ENCODE data around the gene RAP2C. TPM values are rescaled to one million over a fixed set of nuclear protein-coding genes. Genes with fewer than 3 reads are reported as not detected.

Gene RAP2C
- total RNA-seq, 1 donor from 2014 or later: 48.8 TPM

GRCh38 chrX:132173647-132174046 is 45.6 kb downstream of the RAP2C start:
- peaks cover 15% of the 10 kb centered on the region for H3K4me1 Mint-ChIP-seq (ENCODE audit: low read depth)
- no peak for TF ChIP-seq CTCF (IDR thresholded peaks at IDR 0.05; ENCODE audit: unreplicated experiment)
- no peak overlapping the region for H3K4me3 Mint-ChIP-seq (ENCODE audit: low read depth)
- no peaks in the 10 kb centered on the region for H3K36me3 Mint-ChIP-seq (ENCODE audit: insufficient read depth)
- DNase-seq (ENCODE audit: low spot score, unreplicated experiment): no peak
- no peaks in the 10 kb centered on the region for H3K27me3 Mint-ChIP-seq
- H3K27ac Mint-ChIP-seq: peak overlapping the region; percentile 11
- H3K9me3 Mint-ChIP-seq (ENCODE audit: low read depth): no peaks in the 10 kb centered on the region

- Mint-ChIP-seq H3K9me3 (ENCODE audit: low read depth) (no peaks in the 10 kb centered on the region), H3K27ac (no peak overlapping the region), H3K4me3 (ENCODE audit: low read depth) (no peak overlapping the region), H3K4me1 (ENCODE audit: low read depth) (peaks cover 15% of the 10 kb centered on the region), H3K27me3 (no peaks in the 10 kb centered on the region), H3K36me3 (ENCODE audit: insufficient read depth) (no peaks in the 10 kb centered on the region)
- DNase-seq (ENCODE audit: low spot score, unreplicated experiment): no peak
- TF ChIP-seq CTCF (IDR thresholded peaks at IDR 0.05; ENCODE audit: unreplicated experiment): no peak
Observed at GRCh38 chrX:132171881-132172280, 47.4 kb downstream of the RAP2C start.

- TF ChIP-seq CTCF (IDR thresholded peaks at IDR 0.05; ENCODE audit: unreplicated experiment): no peak
- H3K27ac Mint-ChIP-seq: no peak overlapping the region
- H3K27me3 Mint-ChIP-seq: no peaks in the 10 kb centered on the region
- DNase-seq (ENCODE audit: low spot score, unreplicated experiment): no peak
- H3K4me3 Mint-ChIP-seq (ENCODE audit: low read depth): no peak overlapping the region
- H3K9me3 Mint-ChIP-seq (ENCODE audit: low read depth): no peaks in the 10 kb centered on the region
- H3K36me3 Mint-ChIP-seq (ENCODE audit: insufficient read depth): no peaks in the 10 kb centered on the region
- peaks cover 15% of the 10 kb centered on the region for H3K4me1 Mint-ChIP-seq (ENCODE audit: low read depth)
Observed at GRCh38 chrX:132171478-132171877, 47.8 kb downstream of the RAP2C start.

- Mint-ChIP-seq H3K27me3 (no peaks in the 10 kb centered on the region), H3K4me3 (ENCODE audit: low read depth) (no peak overlapping the region), H3K36me3 (ENCODE audit: insufficient read depth) (no peaks in the 10 kb centered on the region), H3K27ac (peak overlapping the region; percentile 55), H3K4me1 (ENCODE audit: low read depth) (peaks cover 15% of the 10 kb centered on the region), H3K9me3 (ENCODE audit: low read depth) (peaks cover 7% of the 10 kb centered on the region)
- no peak for DNase-seq (ENCODE audit: low spot score, unreplicated experiment)
- TF ChIP-seq CTCF (IDR thresholded peaks at IDR 0.05; ENCODE audit: unreplicated experiment): no peak
Observed at GRCh38 chrX:132169554-132169953, 49.7 kb downstream of the RAP2C start.

- peaks cover 11% of the 10 kb centered on the region for H3K4me1 Mint-ChIP-seq (ENCODE audit: low read depth)
Observed at GRCh38 chrX:132165651-132166050, 53.6 kb downstream of the RAP2C start.

More at GRCh38 chrX:132165651-132166050, 53.6 kb downstream of the RAP2C start:
- no peak for DNase-seq (ENCODE audit: low spot score, unreplicated experiment)
- Mint-ChIP-seq H3K9me3 (ENCODE audit: low read depth) (peaks cover 25% of the 10 kb centered on the region), H3K4me3 (ENCODE audit: low read depth) (no peak overlapping the region), H3K27ac (no peak overlapping the region), H3K36me3 (ENCODE audit: insufficient read depth) (peaks cover 9% of the 10 kb centered on the region), H3K27me3 (no peaks in the 10 kb centered on the region)
- TF ChIP-seq CTCF (IDR thresholded peaks at IDR 0.05; ENCODE audit: unreplicated experiment): no peak
